GM12874 (cell line): ENCODE data around the gene CHEK2.
"Not testable (repeated sequence)": the region's sequence is repeated elsewhere in the genome, so short reads cannot be mapped to it uniquely, and the experiment has no call there.

Experiments used
- TF ChIP-seq, protein P1 (sequence below): IDR thresholded peaks from 2 replicates; pipeline ENCODE4 v1.5.1; 2011; ENCODE audit warnings: low read depth, mild to moderate bottlenecking, control low read depth, low read length, moderate library complexity; ENCODE audit not compliant: insufficient read depth

Gene CHEK2

GRCh38 chr22:28702891-28703290, 38.7 kb downstream of the CHEK2 start:
- TF ChIP-seq, protein P1, sequence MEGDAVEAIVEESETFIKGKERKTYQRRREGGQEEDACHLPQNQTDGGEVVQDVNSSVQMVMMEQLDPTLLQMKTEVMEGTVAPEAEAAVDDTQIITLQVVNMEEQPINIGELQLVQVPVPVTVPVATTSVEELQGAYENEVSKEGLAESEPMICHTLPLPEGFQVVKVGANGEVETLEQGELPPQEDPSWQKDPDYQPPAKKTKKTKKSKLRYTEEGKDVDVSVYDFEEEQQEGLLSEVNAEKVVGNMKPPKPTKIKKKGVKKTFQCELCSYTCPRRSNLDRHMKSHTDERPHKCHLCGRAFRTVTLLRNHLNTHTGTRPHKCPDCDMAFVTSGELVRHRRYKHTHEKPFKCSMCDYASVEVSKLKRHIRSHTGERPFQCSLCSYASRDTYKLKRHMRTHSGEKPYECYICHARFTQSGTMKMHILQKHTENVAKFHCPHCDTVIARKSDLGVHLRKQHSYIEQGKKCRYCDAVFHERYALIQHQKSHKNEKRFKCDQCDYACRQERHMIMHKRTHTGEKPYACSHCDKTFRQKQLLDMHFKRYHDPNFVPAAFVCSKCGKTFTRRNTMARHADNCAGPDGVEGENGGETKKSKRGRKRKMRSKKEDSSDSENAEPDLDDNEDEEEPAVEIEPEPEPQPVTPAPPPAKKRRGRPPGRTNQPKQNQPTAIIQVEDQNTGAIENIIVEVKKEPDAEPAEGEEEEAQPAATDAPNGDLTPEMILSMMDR: no peak

- TF ChIP-seq, protein P1: not testable (repeated sequence)
Observed at GRCh38 chr22:28679611-28680287, 61.9 kb downstream of the CHEK2 start, which contains the start of gene TTC28. Gene TTC28, minus strand, starts transcription at chr22:28679840. Its CDS starts 117 bp downstream, at chr22:28679723.

DNA sequence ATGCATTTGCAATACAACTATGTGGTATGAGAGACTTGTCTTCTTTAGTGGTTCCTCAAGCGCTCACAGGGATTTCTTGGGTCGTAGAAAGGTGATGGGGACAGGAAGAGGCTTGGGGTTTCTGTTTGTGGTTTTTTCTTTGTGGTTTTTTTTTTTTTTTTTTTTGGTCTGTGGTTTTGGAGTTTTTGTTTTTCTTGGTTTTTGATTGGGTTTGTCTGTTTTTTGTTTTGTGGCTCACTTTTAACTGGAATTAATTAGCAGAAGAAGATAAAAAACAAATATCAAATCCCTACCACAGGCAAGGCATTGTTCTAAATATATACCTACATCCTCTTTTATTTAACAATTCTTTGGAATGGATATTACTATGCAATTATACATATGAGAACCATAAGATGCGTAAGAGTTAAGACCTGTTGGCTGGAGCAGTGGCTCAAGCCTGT, 67.5 kb downstream of the CHEK2 start:
- TF ChIP-seq, protein P1: no peak

- TF ChIP-seq, protein P1: no peak
Observed at GRCh38 chr22:28670756-28671155, 70.9 kb downstream of the CHEK2 start.

DNA sequence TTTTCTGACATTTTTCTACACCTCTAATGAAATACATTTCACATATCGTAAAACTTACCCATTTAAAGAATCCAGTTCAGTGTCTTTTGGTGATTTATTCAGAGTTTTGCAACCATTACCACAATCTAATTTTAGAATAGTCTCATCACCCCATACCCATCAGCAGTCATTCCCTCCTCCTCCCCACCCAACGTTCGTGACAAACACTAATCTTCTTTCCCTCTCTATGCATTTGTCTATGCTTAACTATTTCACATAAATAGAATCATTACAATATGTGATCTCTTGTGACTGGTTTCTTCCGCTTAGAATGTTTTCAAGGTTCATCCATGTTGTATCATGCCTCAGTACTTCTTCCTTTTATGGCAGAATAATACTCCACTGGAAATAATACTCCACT, 71.5 kb downstream of the CHEK2 start:
- TF ChIP-seq, protein P1: no peak

DNA sequence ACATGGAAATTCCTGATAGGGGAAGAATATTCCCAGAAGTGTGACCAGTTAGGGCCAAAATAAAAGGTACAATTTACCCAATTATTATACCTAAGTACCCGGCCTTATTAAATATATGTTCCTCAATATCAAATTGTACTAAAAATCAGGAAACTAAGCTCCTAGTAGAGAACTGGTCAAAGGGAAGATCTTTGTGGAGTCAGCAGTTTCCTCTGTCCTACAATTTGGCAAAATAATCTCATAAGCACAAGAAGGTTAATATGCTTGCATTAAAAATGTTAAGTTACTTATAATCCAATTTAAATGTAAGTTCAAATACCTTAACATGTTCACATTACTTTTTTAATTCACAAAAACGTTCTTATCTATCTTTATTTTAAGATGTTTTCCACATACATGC, 72.2 kb downstream of the CHEK2 start:
- TF ChIP-seq, protein P1: no peak

- TF ChIP-seq, protein P1: no peak
Observed at GRCh38 chr22:28658448-28658847, 83.2 kb downstream of the CHEK2 start.

DNA sequence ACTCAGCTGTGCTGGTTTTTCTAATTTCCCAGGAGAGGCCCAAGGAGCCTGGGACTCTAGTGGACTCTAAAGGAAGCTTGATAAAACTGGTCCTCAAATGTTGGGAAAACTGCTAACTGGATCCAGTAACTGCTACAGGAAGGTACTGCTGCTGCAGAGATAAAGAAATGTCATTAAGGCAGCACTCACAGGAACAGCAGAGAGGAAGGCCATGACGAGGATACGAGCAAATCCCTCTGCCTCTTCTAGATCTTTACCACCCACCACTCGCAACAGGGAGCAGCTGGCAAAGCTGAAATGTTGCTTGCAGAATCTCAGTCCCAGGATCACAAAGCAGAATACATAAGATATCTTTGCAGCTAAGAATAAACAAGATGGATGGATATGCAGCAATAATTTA, 85.4 kb downstream of the CHEK2 start:
- TF ChIP-seq, protein P1: no peak
